GM21576 (cell line): ENCODE data around the gene BCL11B.

Experiments
- ATAC-seq: cut with Tn5 transposase; IDR thresholded peaks from one replicate; pipeline ENCODE4 v1.9.1; 2021; ENCODE audit warnings: mild to moderate bottlenecking, moderate library complexity; ENCODE audit not compliant: unreplicated experiment

The BCL11B gene

DNA sequence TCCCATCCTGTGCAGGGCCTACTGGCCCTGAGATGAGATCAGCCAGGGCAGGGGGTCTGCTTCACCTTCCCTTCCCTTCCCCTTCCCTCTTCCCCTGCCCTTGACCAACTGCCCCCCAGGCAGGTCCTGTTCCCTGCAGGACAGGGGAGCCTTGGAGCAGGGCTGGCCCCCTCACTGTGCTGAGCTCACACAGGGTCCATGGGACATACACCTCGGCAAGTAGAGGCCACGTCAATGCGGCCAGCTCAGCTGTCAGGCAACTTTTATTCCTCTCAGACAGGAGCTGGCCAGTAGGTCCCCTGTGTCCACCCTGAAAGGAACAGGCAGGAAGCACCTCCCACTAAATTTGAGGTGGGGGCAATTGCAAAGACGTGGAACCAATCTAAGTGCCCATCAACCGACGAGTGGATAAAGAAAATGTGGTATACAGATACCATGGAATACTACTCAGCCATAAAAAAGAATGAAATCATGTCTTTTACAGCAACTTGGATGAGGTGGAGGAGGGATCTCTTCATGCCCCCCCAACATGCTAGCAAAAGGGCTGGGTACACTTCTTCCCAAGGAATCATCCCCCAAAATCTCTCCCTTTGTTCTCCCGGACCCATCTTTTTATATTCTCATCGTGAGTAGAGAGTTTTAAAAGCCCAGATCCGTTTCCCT, 148.7 kb downstream of the BCL11B start:
- no peak for ATAC-seq

DNA sequence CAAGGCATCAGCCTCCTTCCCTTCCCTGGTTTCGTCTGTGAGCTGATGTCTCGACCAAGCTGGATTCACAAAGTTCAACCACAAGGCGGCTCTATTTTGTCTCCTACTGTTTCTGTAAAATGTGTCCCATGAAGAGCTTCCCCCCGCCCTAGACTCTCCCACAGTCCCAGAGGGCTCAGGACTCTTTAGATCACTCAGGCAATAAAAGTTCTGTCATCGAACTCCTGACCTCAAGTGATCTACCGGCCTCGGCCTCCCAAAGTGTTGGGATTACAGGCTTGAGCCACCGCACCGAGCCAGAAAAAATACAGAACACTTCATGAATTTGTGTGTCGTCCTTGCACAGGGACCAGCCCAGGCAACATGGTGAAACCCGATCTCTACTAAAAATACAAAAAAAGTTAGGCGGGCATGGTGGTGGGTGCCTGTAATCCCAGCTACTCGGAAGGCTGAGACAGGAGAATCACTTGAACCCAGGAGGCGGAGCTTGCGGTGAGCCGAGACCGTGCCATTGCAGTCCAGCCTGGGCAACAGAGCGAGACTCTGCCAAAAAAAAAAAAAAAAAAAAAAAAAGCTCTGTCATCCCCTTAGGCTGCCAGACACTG, 149.4 kb downstream of the BCL11B start:
- no peak for ATAC-seq

DNA sequence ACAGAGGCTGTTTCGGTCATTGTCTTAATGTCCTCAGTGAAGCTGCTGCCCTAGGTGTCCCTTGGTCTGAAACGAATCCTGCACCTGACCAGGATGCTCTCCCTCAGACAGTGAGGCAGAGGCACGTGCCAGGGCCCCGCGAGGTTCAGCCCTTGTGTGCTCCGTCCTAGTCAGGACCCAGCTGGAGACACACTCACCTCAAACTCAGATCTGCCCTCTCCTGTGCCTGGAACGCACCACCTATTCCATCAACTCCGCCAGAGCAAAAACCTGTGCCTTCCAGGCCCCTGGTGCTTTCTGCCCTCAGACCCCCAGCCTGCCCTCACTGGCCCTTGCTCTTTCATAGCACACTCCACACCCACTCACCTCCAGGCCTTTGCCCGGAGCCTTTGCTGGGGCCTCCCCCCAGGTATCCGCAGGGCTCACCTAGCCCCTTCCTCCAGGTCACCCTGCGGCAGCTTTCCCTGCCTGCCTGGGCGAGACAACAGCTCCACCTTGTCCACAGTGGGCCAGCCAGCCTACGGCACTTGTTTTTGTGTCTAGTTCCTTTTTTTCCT, 150.6 kb downstream of the BCL11B start:
- no peak for ATAC-seq

DNA sequence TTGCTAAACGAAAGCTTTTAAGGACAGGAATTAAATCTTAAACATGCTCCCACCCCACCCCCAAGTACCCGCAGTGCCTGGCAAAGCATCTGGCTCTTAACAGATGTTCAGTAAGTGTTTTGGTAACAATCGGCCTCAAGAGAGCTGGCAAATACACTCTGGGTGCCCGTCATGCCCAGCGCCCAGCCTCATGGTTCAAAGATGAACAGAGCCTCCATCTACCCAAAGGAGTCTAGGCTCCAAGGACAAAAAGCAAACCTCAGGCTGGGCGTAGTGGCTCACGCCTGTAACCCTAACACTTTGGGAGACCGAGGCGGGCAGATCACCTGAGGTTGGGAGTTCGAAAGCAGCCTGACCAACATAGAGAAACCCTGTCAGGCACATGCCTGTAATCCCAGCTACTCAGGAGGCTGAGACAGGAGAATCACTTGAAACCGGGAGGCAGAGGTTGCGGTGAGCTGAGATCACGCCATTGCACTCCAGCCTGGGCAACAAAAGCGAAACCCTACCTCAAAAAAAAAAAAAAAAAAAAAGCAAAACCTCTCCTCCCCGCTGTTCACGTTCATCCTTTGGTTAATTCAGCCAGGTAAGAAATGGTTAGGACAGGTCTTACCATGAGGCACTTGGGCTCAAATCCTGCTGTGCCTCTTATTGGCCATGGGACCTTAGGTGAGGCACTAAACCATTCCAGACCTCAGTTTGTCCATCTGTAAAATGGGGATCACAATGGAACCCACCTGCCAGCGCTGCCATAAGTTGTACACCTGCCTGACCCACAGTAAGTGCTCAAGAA, 151.3 kb downstream of the BCL11B start:
- no peak for ATAC-seq

DNA sequence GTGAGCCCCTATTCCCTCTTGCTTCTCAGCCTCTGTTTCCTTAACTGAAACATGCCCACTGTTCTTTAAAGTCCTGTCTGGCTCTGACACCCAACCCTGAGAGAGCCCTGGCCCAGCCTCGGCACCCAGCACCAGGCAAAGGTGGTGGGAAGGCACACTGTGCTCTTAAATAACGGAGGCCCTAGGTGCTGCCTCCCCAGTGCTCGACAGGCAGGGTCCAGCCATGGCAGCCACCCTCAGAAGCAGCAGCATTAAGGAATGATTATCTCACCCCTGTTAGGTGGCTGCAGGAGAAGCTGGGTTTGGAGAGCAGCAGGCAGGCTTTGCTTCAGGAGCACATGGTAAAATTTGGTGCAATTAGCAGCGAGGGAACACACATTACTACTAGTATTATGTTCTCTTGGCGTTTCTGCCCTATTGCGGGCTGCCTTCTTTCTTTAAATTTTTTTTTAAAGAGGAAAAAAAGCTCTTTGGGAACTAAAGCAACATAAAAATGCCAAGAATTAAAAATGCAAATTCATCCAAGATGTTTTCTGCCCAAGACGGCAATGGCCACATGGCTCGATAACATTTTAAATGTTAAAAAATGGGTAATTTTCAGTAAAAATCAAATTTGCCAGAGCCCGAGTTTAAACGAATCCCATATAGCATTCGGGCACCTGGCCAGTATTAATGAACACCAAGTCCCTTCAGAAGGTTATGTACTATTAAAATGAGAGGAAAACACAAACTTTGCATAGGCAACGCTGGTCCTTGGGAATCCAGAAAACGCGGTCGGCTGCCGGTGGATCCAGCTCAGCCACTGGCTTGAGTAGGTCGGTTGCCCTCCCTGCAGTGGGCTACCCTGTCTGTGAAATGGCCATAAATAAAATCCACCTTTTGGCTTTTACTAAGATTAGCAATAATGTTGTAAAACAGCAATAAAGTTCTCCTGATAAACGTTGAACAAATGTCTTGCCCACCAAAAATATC, 152.2 kb downstream of the BCL11B start:
- no peak for ATAC-seq
